Erythroblast (primary cell): ENCODE data around the gene COQ10A.
"Not testable (repeated sequence)": the region's sequence is repeated elsewhere in the genome, so short reads cannot be mapped to it uniquely, and the experiment has no call there.

Experiments used
- DNase-seq, 2 experiments: peaks; one replicate each; lab custom pipeline; 2025; lab: John Stamatoyannopoulos, UW
- GATA1 ChIP-seq: IDR thresholded peaks from 2 replicates; pipeline ENCODE4 v1.6.1; 2011; ENCODE audit warnings: low read depth, mild to moderate bottlenecking, control low read depth, low read length, moderate library complexity
- POLR2A ChIP-seq: IDR thresholded peaks from 2 replicates; pipeline ENCODE4 v1.6.1; 2011; ENCODE audit warnings: mild to moderate bottlenecking, low read length

Gene COQ10A

GRCh38 chr12:56278905-56279304 is 12.2 kb downstream of the COQ10A start:
- DNase-seq: no peak
- TF ChIP-seq POLR2A (no peak), GATA1 (no peak)

GRCh38 chr12:56280849-56281248 is 14.1 kb downstream of the COQ10A start:
- no peak for DNase-seq
- no peak for TF ChIP-seq GATA1
- no peak for TF ChIP-seq POLR2A

- DNase-seq: no peak
- no peak for TF ChIP-seq GATA1
- TF ChIP-seq POLR2A: no peak
Measured at GRCh38 chr12:56282030-56282429, 15.3 kb downstream of the COQ10A start.

- DNase-seq: no peak
- no peak for TF ChIP-seq GATA1
- TF ChIP-seq POLR2A: no peak
Measured at GRCh38 chr12:56282579-56282978, 15.8 kb downstream of the COQ10A start.

GRCh38 chr12:56284263-56284662 is 17.5 kb downstream of the COQ10A start:
- not testable (repeated sequence) for DNase-seq

GRCh38 chr12:56286044-56286830 is 19.5 kb downstream of the COQ10A start:
- TF ChIP-seq POLR2A: no peak
- DNase-seq: no peak

- DNase-seq: no peak
- TF ChIP-seq GATA1 (no peak), POLR2A (no peak)
Measured at GRCh38 chr12:56288705-56289387, 22.1 kb downstream of the COQ10A start.

GRCh38 chr12:56293795-56294194 is 27.1 kb downstream of the COQ10A start:
- no peak for DNase-seq
- TF ChIP-seq GATA1: no peak
- TF ChIP-seq POLR2A: no peak

- DNase-seq: no peak
- TF ChIP-seq POLR2A (no peak), GATA1 (no peak)
Measured at GRCh38 chr12:56296295-56296694, 29.6 kb downstream of the COQ10A start.

GRCh38 chr12:56297400-56297799 is 30.7 kb downstream of the COQ10A start:
- no peak for DNase-seq
- TF ChIP-seq POLR2A: no peak

GRCh38 chr12:56298828-56299227 is 32.1 kb downstream of the COQ10A start:
- no peak for DNase-seq
- TF ChIP-seq POLR2A (no peak), GATA1 (no peak)

GRCh38 chr12:56299308-56299852 is 32.6 kb downstream of the COQ10A start:
- TF ChIP-seq POLR2A (no peak), GATA1 (no peak)
- DNase-seq: peak; percentile 69 to 74

- no peak for TF ChIP-seq GATA1
- TF ChIP-seq POLR2A: peak; percentile 77
- DNase-seq: peak; percentile 99
Measured at GRCh38 chr12:56299853-56300643, 33.3 kb downstream of the COQ10A start, which contains the start of gene CS. CS (minus strand) TSS chr12:56300330; CDS start chr12:56300201, 129 bp downstream.
